Fibroblast of the aortic adventitia (primary cell): ENCODE results near the gene SYNE1. TPM values are rescaled to one million over a fixed set of nuclear protein-coding genes. Genes with fewer than 3 reads are reported as not detected.
"Not testable (repeated sequence)": the region's sequence is repeated elsewhere in the genome, so short reads cannot be mapped to it uniquely, and the experiment has no call there.

Experiments
- DNase-seq: peaks from one replicate; pipeline ENCODE4 v3.0.0-alpha.2; 2010; ENCODE audit warnings: low read depth
- H3K4me3 ChIP-seq: 2 replicates; pipeline ENCODE4 v1.5.1; 2011; ENCODE audit warnings: low read depth, mild to moderate bottlenecking, control low read depth, low read length, moderate library complexity
- CTCF ChIP-seq: IDR thresholded peaks from 2 replicates; pipeline ENCODE4 v1.5.1; 2011; ENCODE audit warnings: mild to moderate bottlenecking, low read length, control low read depth, inconsistent platforms; ENCODE audit not compliant: insufficient read depth
- total RNA-seq: library from RNA; depleted of rRNA; stranded (reverse); fragments of >200 nt; gene quantifications from 2 replicates; pipeline ENCODE4 v1.2.3, GENCODE V29; 2012; ENCODE audit warnings: low replicate concordance

Gene SYNE1
- total RNA-seq, 1 donor, result 193 TPM

- no peak for TF ChIP-seq CTCF
- DNase-seq, result no peak
- H3K4me3 ChIP-seq, result no peak overlapping the region
Observed at GRCh38 chr6:152334555-152334954, 302.6 kb downstream of the SYNE1 start.

- no peak for DNase-seq
- no peak for TF ChIP-seq CTCF
- no peak overlapping the region for H3K4me3 ChIP-seq
Observed at GRCh38 chr6:152330961-152331360, 306.2 kb downstream of the SYNE1 start.

- no peak overlapping the region for H3K4me3 ChIP-seq
- no peak for DNase-seq
- no peak for TF ChIP-seq CTCF
Observed at GRCh38 chr6:152329638-152330448, 307.3 kb downstream of the SYNE1 start.

GRCh38 chr6:152328200-152328599 is 309.0 kb downstream of the SYNE1 start:
- not testable (repeated sequence) for DNase-seq, H3K4me3 ChIP-seq

GRCh38 chr6:152323376-152323775 is 313.8 kb downstream of the SYNE1 start:
- no peak overlapping the region for H3K4me3 ChIP-seq
- no peak for DNase-seq
- no peak for TF ChIP-seq CTCF

GRCh38 chr6:152318278-152318677 is 318.9 kb downstream of the SYNE1 start:
- H3K4me3 ChIP-seq, result no peak overlapping the region
- TF ChIP-seq CTCF, result no peak
- DNase-seq, result peak; percentile 21

- H3K4me3 ChIP-seq, result no peak overlapping the region
- DNase-seq, result peak; percentile 51
- no peak for TF ChIP-seq CTCF
Observed at GRCh38 chr6:152316024-152316423, 321.1 kb downstream of the SYNE1 start.
